Small intestine (tissue), 7 donors: Measurements from ENCODE around the gene CEND1. TPM values are rescaled to one million over a fixed set of nuclear protein-coding genes. Genes with fewer than 3 reads are reported as not detected.
A peak's percentile ranks its signal among the peaks of the same experiment; 100 is the strongest.

Source experiments
- DNase-seq, 2 donors: peaks; one replicate each; pipeline versions ENCODE4 v3.0.0 to v3.0.0-alpha.2; 2013
- FAIRE-seq: peaks from 2 replicates; lab custom pipeline; 2012; peaks lifted over from hg19 to GRCh38; lab: Jason Lieb, UNC
- H3K27ac ChIP-seq, 3 donors: one replicate each; pipeline ENCODE4 v1.5.1; 2013; ENCODE audit warnings: low read length in 2 of 3, mild to moderate bottlenecking in 2 of 3, control low read depth in 1 of 3, inconsistent platforms in 1 of 3, low read depth in 1 of 3, moderate library complexity in 1 of 3
- H3K27me3 ChIP-seq, 3 donors: one replicate each; pipeline ENCODE4 v1.6.1; 2013; ENCODE audit warnings: low read length in 3 of 3, inconsistent platforms in 1 of 3; ENCODE audit not compliant: control insufficient read depth in 3 of 3, insufficient read depth in 3 of 3
- H3K36me3 ChIP-seq, 3 donors: one replicate each; pipeline ENCODE4 v1.6.1; 2013; ENCODE audit warnings: low read length in 3 of 3, inconsistent platforms in 1 of 3, low read depth in 1 of 3, mild to moderate bottlenecking in 1 of 3, moderate library complexity in 1 of 3; ENCODE audit not compliant: control insufficient read depth in 3 of 3, insufficient read depth in 2 of 3
- H3K4me1 ChIP-seq, 3 donors: one replicate each; pipeline ENCODE4 v1.6.1; 2013; ENCODE audit warnings: low read length in 2 of 3, inconsistent platforms in 1 of 3, low read depth in 1 of 3, mild to moderate bottlenecking in 1 of 3, moderate library complexity in 1 of 3; ENCODE audit not compliant: control insufficient read depth in 3 of 3, insufficient read depth in 2 of 3
- H3K4me3 ChIP-seq, 3 donors: one replicate each; pipeline ENCODE4 v1.5.1; 2013; ENCODE audit warnings: low read length in 3 of 3, control low read depth in 1 of 3, inconsistent platforms in 1 of 3, low read depth in 1 of 3, mild to moderate bottlenecking in 1 of 3, moderate library complexity in 1 of 3
- H3K9me3 ChIP-seq, 2 donors: one replicate each; pipeline ENCODE4 v1.6.1; 2013; ENCODE audit warnings: low read depth in 1 of 2, low read length in 1 of 2; ENCODE audit not compliant: control insufficient read depth in 2 of 2, insufficient read depth in 1 of 2
- WGBS, 3 donors: extraction: QIAGEN DNeasy Blood & Tissue Kit; methylation state at CpG; one replicate each; pipeline ENCODE4 v1.1.7; 2013; 5-methylcytosine and 5-hydroxymethylcytosine counted together
- polyA plus RNA-seq, 4 donors: library from polyadenylated mRNA; stranded (reverse) in 3 of 4; unstranded in 1 of 4; fragments of 200-250 nt in 3 of 4; fragments of 120-200 nt in 1 of 4; gene quantifications; one replicate each; pipeline versions ENCODE4 v1.2.1 to v1.2.3, GENCODE V29; 2013
- donor health status: healthy with polysubstance abuse.
- donor health status: control.
- donor health status: control.
- donor health status: Bipolar disorder and iron deficiency.
- donor health status: healthy.

Gene CEND1
- polyA plus RNA-seq, 4 donors: 0.22 to 3.3 TPM; not detected in 2

DNA sequence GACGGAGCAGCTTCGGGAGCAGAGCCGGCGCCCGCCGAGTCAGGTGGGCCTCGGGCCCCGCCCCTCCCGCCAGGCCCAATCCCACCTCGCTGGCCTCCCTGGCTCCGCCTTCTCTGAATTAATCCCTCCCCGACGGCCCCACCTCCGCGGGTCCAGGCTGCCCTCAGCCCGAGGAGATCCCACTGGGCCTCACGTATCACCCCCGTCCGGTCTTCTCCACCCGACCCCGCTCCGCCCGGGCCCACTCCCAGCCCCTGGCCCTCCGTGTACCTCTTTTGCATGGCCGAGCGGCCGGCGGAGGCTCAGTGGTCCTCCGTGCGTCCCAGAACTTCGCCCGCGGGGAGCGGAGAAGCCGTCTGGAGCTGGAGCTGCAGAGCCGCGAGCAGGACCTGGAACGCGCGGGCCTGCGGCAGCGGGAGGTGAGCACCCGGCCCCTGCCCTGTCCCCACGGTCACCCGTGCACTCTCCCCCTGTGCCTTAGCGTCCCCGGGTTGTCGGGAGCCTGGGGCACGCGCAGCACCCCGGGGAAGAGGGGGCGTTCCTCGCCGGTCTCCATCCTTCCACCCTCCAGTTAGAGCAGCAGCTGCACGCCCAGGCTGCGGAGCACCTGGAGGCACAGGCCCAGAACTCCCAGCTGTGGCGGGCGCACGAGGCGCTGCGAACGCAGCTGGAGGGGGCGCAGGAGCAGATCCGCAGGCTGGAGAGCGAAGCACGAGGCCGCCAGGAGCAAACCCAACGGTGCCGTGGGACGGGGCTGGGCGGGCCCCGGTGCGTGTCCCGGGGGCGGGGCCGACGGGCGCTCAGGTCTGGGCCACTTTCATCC, 40.6 kb upstream of the CEND1 start:
- Histone ChIP-seq H3K9me3 (no peaks in the 10 kb centered on the region), H3K36me3 (peaks cover 0 to 16% (median 0%) of the 10 kb centered on the region in 3 donors), H3K4me1 (peaks cover 8 to 75% (median 12%) of the 10 kb centered on the region in 3 donors), H3K4me3 (peak overlapping the region in 2 of 3 donors; percentile 32 to 39), H3K27ac (no peak overlapping the region), H3K27me3 (peaks cover 0 to 15% (median 0%) of the 10 kb centered on the region in 3 donors)
- DNase-seq (peak; percentile 76 to 91), FAIRE-seq (no peak)
- 3 to 8% (median 3%) methylated on average over 51 to 78 of the region's 78 CpGs for WGBS, 3 donors

DNA sequence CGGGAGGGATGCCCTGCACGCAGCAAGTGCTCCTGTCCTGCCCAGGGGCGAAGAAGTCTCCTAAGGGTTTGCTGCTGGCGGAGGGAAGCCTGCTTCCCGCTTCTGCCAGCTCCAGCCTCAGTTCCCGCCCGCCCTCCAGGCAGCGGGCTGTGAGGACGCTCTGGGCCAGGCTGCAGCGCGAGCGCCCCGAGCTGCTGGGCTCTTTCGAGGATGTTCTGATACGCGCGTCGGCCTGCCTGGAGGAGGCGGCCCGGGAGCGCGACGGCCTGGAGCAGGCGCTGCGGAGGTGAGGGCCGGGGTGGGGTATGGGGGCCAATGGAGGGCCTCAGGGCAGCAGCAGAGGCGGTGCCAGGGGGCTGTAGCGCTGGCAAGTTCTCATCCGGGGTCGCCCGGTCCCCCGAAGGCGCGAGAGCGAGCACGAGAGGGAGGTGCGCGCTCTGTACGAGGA, 40.0 kb upstream of the CEND1 start:
- Histone ChIP-seq H3K36me3 (peaks cover 0 to 16% (median 0%) of the 10 kb centered on the region in 3 donors), H3K9me3 (no peaks in the 10 kb centered on the region), H3K27ac (peak overlapping the region in 1 of 3 donors; percentile 2), H3K27me3 (peaks cover 0 to 15% (median 0%) of the 10 kb centered on the region in 3 donors), H3K4me1 (peaks cover 8 to 77% (median 9%) of the 10 kb centered on the region in 3 donors), H3K4me3 (peak overlapping the region in 2 of 3 donors; percentile 36 to 39)
- FAIRE-seq (no peak), DNase-seq (no peak)
- WGBS, 3 donors: 2 to 5% (median 4%) methylated on average over 34 to 39 of the region's 39 CpGs

DNA sequence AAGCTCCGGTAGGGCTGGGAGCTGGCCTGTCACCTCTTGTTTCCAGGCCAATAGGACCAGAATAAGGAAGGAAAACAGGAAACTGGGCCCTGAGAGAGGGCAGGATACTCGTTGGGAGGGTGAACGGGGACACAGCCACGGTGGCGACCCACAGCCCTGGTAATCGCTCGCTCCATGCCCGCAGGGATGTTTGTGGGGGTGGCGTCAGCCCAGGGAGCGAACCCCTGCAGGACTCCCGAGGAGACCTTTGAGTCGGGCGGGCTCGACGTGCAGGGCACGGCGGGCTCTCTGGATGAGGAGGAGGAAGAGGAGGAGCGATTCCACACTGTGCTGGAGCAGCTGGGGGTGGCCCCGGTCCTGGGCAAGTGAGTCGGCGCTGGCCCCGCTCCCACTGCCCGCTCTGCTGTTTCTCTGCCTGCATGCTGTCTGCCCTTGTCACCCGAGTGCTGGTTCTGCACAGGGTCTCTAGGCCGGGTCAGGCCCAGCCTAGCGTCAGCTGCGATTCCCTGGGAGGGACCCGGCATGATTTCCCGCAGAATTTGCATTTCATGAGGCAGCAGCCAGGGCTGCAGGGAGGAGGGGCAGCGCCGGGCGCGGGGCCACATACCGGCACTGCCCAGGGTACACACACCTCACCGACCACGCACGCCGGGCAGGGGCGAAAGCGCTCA, 39.4 kb upstream of the CEND1 start:
- WGBS, 3 donors: 2 to 15% (median 11%) methylated on average over 36 to 40 of the region's 40 CpGs

DNA sequence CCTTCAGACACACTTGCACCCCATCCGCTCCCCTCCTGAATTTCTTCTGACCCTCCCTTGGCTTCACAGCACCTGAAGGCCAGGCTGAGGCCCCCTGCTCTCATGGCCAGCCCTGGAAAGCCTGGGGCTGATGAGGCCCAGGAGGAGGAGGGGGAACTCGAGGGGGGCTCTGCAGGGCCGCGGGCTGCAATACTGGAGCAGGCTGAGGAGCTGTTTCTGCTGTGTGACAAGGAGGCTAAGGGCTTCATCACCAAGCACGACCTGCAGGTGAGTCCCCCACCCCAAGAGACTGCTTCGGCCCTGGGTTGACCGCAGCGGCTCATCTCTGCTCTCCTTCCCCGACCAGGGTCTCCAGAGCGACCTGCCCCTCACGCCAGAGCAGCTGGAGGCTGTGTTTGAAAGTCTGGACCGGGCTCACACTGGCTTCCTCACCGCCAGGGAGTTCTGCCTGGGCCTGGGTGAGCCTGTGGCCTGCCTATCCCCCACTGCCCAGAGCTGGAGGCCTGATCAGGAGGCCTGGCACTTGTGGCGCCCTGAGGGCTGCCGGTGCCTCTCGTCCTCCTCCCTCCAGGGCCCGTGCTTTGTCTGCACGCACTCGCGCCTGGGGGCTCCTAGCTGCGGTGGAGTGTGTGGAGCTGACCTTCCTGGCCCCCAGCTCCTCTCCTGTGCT, 38.8 kb upstream of the CEND1 start:
- H3K9me3 ChIP-seq: no peaks in the 10 kb centered on the region
- peaks cover 0 to 15% (median 0%) of the 10 kb centered on the region in 3 donors for H3K27me3 ChIP-seq
- H3K4me3 ChIP-seq: peak overlapping the region in 1 of 3 donors; percentile 6
- WGBS, 3 donors: 59 to 74% (median 67%) methylated on average over 17 to 21 of the region's 21 CpGs
- peaks cover 2 to 23% (median 7%) of the 10 kb centered on the region in 3 donors for H3K36me3 ChIP-seq
- peaks cover 8 to 79% (median 9%) of the 10 kb centered on the region in 3 donors for H3K4me1 ChIP-seq
- FAIRE-seq (no peak), DNase-seq (no peak)
- H3K27ac ChIP-seq: peak overlapping the region; percentile 91 to 98 (median 92)

More for the DNA sequence above, 39.4 kb upstream of the CEND1 start:
- peaks cover 0 to 17% (median 4%) of the 10 kb centered on the region in 3 donors for H3K36me3 ChIP-seq
- FAIRE-seq (no peak), DNase-seq (peak; percentile 54 to 76)
- no peaks in the 10 kb centered on the region for H3K9me3 ChIP-seq
- H3K4me3 ChIP-seq: peak overlapping the region in 2 of 3 donors; percentile 36 to 39
- H3K27me3 ChIP-seq: peaks cover 0 to 15% (median 0%) of the 10 kb centered on the region in 3 donors
- peak overlapping the region; percentile 17 to 98 (median 92) for H3K27ac ChIP-seq
- H3K4me1 ChIP-seq: peaks cover 8 to 75% (median 9%) of the 10 kb centered on the region in 3 donors

DNA sequence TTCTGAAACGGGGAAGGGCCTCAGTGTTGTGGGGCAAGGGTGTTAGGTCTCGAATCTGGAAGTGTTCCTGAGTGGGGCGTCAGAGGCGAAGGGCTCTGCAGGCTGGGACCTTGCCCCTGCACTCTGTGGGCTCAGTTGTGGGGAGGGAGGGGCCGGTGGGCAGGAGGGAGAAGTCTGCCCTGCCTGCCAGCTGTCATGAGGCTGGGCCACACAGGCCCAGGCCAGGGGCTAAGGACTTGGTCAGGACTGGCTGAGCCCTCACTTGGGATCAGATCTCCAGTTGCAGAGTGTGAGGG, 38.0 kb upstream of the CEND1 start, which contains the start of gene CRACR2B:
Gene CRACR2B (plus strand): TSS at position 23 of the 296 bp plus-strand sequence. CDS start 689 bp downstream, outside the sequence.
- Histone ChIP-seq H3K4me1 (peaks cover 8 to 79% (median 9%) of the 10 kb centered on the region in 3 donors), H3K27ac (peak within 1 kb of the TSS; percentile 91 to 98 (median 92)), H3K27me3 (peaks cover 0 to 15% (median 0%) of the 10 kb centered on the region in 3 donors), H3K36me3 (peaks cover 4 to 31% (median 9%) of the 10 kb centered on the region in 3 donors), H3K9me3 (no peaks in the 10 kb centered on the region), H3K4me3 (peak within 1 kb of the TSS; percentile 53 to 75 (median 64))
- peak in 1 of 2 donors; percentile 80 for DNase-seq
- WGBS, 3 donors: 8 to 46% (median 20%) methylated on average over 2 to 5 of the region's 5 CpGs
- no peak for FAIRE-seq

DNA sequence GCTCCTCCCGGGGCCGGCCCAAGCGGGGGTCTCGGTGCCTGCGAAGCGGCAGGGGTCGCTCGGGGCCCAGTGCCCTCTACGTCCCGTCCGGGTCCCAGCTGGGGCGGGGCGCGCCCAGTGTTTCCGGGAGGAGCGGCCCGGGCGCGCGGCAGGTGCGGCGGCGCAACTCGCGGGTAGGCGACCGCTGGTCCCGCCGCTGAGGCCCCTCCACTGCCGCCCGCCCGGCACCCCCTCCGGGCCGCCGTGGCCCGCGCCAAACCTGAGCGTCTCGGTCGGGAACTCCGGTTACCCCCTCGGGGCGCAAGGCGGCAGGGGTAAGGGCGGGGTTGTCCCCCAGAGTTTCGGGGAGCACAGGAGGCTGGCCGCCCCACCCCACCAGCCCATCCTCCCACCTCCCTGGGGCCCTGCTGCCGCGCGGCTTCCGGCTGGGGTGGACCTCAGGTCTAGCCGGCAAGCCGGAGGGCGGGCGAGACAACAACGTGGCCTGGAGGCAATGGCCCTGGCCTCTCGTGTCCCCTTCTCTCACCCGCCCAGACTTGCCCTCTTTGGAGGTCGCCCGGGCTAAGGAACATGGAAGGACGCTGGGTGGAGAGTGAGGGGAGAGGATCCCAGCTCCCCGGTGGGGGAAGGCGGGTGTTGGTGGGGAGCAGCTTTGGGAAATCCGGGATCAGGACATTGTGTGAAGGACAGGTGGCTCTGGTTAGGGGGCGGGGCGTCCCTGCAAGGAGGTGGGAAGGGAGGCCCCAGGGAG, 37.4 kb upstream of the CEND1 start:
- H3K4me3 ChIP-seq: peak overlapping the region; percentile 53 to 75 (median 64)
- H3K27me3 ChIP-seq: peaks cover 0 to 15% (median 0%) of the 10 kb centered on the region in 3 donors
- no peaks in the 10 kb centered on the region for H3K9me3 ChIP-seq
- FAIRE-seq: no peak
- H3K36me3 ChIP-seq: peaks cover 4 to 37% (median 9%) of the 10 kb centered on the region in 3 donors
- peak overlapping the region; percentile 91 to 98 (median 92) for H3K27ac ChIP-seq
- H3K4me1 ChIP-seq: peaks cover 8 to 77% (median 9%) of the 10 kb centered on the region in 3 donors
- WGBS, 3 donors: 1 to 5% (median 2%) methylated on average over 42 to 66 of the region's 66 CpGs
- DNase-seq: peak; percentile 59 to 90

DNA sequence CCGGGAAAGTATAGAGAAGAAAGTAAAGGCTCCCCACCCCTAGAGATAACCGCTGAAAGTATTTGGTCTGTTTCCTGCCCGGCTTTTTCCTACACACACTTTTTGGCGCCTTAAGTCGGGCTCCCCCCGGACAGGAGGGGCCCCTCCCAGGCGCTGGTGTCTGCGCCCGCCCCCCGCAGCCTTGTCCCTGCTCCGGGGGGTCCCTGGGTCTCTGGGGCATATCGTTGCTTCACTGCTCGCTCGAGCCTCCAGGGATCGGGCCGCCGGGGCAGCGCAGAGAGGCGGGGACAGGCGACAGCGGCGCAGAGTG, 36.9 kb upstream of the CEND1 start:
- FAIRE-seq (no peak), DNase-seq (no peak)
- 0 to 1% (median 0%) methylated on average over 14 to 22 of the region's 22 CpGs for whole genome bisulfite sequencing, 3 donors
- peaks cover 0 to 15% (median 0%) of the 10 kb centered on the region in 3 donors for H3K27me3 ChIP-seq
- peak overlapping the region; percentile 53 to 75 (median 64) for H3K4me3 ChIP-seq
- no peaks in the 10 kb centered on the region for H3K9me3 ChIP-seq
- H3K4me1 ChIP-seq: peaks cover 6 to 75% (median 9%) of the 10 kb centered on the region in 3 donors
- peak overlapping the region; percentile 91 to 98 (median 92) for H3K27ac ChIP-seq
- H3K36me3 ChIP-seq: peaks cover 4 to 42% (median 13%) of the 10 kb centered on the region in 3 donors
